Measurements from ENCODE around the gene SEC61A2. TPM values are rescaled to one million over a fixed set of nuclear protein-coding genes. Genes with fewer than 3 reads are reported as not detected.

SEC61A2 gene
- total and polyA plus RNA-seq, 2 donors (not counting 1 experiment from before 2014, with no cell fraction given) = 10.7 to 20.2 TPM

GRCh38 chr10:12130237-12130872, 878 bp downstream of the SEC61A2 start:
- CTCF ChIA-PET = interaction anchor here (0.6 to 1.2 kb wide), 10 partner anchors 9 to 526 kb away, joined by 3 to 5 read pairs (median 3); partner anchors contain the start of genes CDC123, NUDT5 and UPF2
- no peaks in the 10 kb centered on the region for H3K27me3 Mint-ChIP-seq
- Histone ChIP-seq H2AFZ (ENCODE audit: insufficient read depth, low read depth, low read length, poor library complexity, severe bottlenecking) (peak overlapping the region; percentile 98), H3K4me3 (ENCODE audit: control extremely low read depth in 1 of 5, extremely low read depth in 1 of 5, insufficient read depth in 1 of 5, low read depth in 2 of 5, low read length in 4 of 5) (peak overlapping the region; percentile 61 to 91 (median 85)), H4K20me1 (ENCODE audit: control insufficient read depth, insufficient read depth, low read length, poor library complexity, severe bottlenecking) (no peaks in the 10 kb centered on the region), H3K36me3 (replicated peaks in 1 of 2; ENCODE audit: control extremely low read depth in 1 of 2, control insufficient read depth in 1 of 2, extremely low read depth in 1 of 2, insufficient read depth in 2 of 2, low read length in 1 of 2) (peaks cover 0 to 4% of the 10 kb centered on the region in 2 experiments), H3K9ac (ENCODE audit: low read length) (peak overlapping the region; percentile 88), H3K79me2 (ENCODE audit: control insufficient read depth, insufficient read depth, low read length) (peaks cover 28% of the 10 kb centered on the region), H3K9me3 (ENCODE audit: control extremely low read depth in 1 of 3, control insufficient read depth in 2 of 3, insufficient read depth in 1 of 3, low read length in 2 of 3) (peaks cover 0 to 4% (median 0%) of the 10 kb centered on the region in 3 donors), H3K4me2 (replicated peaks; ENCODE audit: low read depth, low read length, poor library complexity, severe bottlenecking) (peak overlapping the region; percentile 94), H3K27me3 (replicated peaks in 1 of 4; ENCODE audit: control extremely low read depth in 1 of 4, control insufficient read depth in 3 of 4, insufficient read depth in 4 of 4, low read length in 3 of 4) (no peaks in the 10 kb centered on the region), H3K4me1 (ENCODE audit: control insufficient read depth in 2 of 2, insufficient read depth in 2 of 2, low read length in 2 of 2) (peaks cover 9 to 16% of the 10 kb centered on the region in 2 donors), H3K27ac (ENCODE audit: low read length in 2 of 2) (peak overlapping the region; percentile 11 to 92)
- ATAC-seq (ENCODE audit: low read depth) (peak; percentile 22), DNase-seq (peak; percentile 79)
- peak overlapping the region; percentile 87 for H3K27ac Mint-ChIP-seq
- WGBS (ENCODE audit: insufficient coverage) = 26% methylated on average over 4 of the region's 11 CpGs
- TF ChIP-seq EZH2 (IDR thresholded peaks at IDR 0.05; ENCODE audit: borderline replicate concordance, insufficient read depth, low read depth, low read length, poor library complexity, severe bottlenecking) = no peak
- TF ChIP-seq CTCF (IDR thresholded peaks at IDR 0.05) = peak; percentile 69
- intact Hi-C loops (cut with micrococcal nuclease) = loop anchor here (1.0 to 5.0 kb wide), 3 partner anchors 65 to 526 kb away; partner anchors contain the start of gene NUDT5
- POLR2A ChIA-PET = interaction anchor here (0.8 kb wide), 1 partner anchor 87 kb away, joined by 3 read pairs; no protein-coding TSS in a partner anchor
- H3K4me1 Mint-ChIP-seq = peaks cover 15% of the 10 kb centered on the region
- H3K4me3 Mint-ChIP-seq = peak overlapping the region; percentile 95
- H3K9me3 Mint-ChIP-seq (ENCODE audit: insufficient read depth) = no peaks in the 10 kb centered on the region

- CTCF ChIA-PET = interaction anchor here (0.9 to 1.8 kb wide), 3 partner anchors 10 to 576 kb away, joined by 3 read pairs; no protein-coding TSS in a partner anchor
- no peak overlapping the region for H3K4me2 ChIP-seq (replicated peaks; ENCODE audit: low read depth, low read length, poor library complexity, severe bottlenecking)
These were observed 6.2 kb downstream of the SEC61A2 start for GRCh38 chr10:12135631-12136030.

More at GRCh38 chr10:12135631-12136030, 6.2 kb downstream of the SEC61A2 start:
- Histone ChIP-seq H3K4me1 (ENCODE audit: control insufficient read depth in 2 of 2, insufficient read depth in 2 of 2, low read length in 2 of 2) (peaks cover 0 to under 1% of the 10 kb centered on the region in 2 donors), H3K9ac (ENCODE audit: low read length) (no peak overlapping the region), H3K36me3 (replicated peaks in 1 of 2; ENCODE audit: control extremely low read depth in 1 of 2, control insufficient read depth in 1 of 2, extremely low read depth in 1 of 2, insufficient read depth in 2 of 2, low read length in 1 of 2) (peaks cover 3 to 12% of the 10 kb centered on the region in 2 experiments), H3K4me3 (ENCODE audit: control extremely low read depth in 1 of 5, extremely low read depth in 1 of 5, insufficient read depth in 1 of 5, low read depth in 2 of 5, low read length in 4 of 5) (no peak overlapping the region), H2AFZ (ENCODE audit: insufficient read depth, low read depth, low read length, poor library complexity, severe bottlenecking) (no peak overlapping the region), H4K20me1 (ENCODE audit: control insufficient read depth, insufficient read depth, low read length, poor library complexity, severe bottlenecking) (no peaks in the 10 kb centered on the region), H3K9me3 (ENCODE audit: control extremely low read depth in 1 of 3, control insufficient read depth in 2 of 3, insufficient read depth in 1 of 3, low read length in 2 of 3) (no peaks in the 10 kb centered on the region), H3K27ac (ENCODE audit: low read length in 2 of 2) (no peak overlapping the region), H3K27me3 (replicated peaks in 1 of 4; ENCODE audit: control extremely low read depth in 1 of 4, control insufficient read depth in 3 of 4, insufficient read depth in 4 of 4, low read length in 3 of 4) (no peaks in the 10 kb centered on the region), H3K79me2 (ENCODE audit: control insufficient read depth, insufficient read depth, low read length) (peaks cover 16% of the 10 kb centered on the region)
- intact Hi-C loops (cut with micrococcal nuclease) = no loop called here
- DNase-seq (no peak), ATAC-seq (ENCODE audit: low read depth) (no peak)
- no CpG with 5 or more reads among the region's 3 CpGs for WGBS (ENCODE audit: insufficient coverage)
- Mint-ChIP-seq H3K27ac (no peak overlapping the region), H3K9me3 (ENCODE audit: insufficient read depth) (no peaks in the 10 kb centered on the region), H3K27me3 (no peaks in the 10 kb centered on the region), H3K4me3 (no peak overlapping the region), H3K4me1 (no peaks in the 10 kb centered on the region)
- no peak for TF ChIP-seq EZH2 (IDR thresholded peaks at IDR 0.05; ENCODE audit: borderline replicate concordance, insufficient read depth, low read depth, low read length, poor library complexity, severe bottlenecking)
- TF ChIP-seq CTCF (IDR thresholded peaks at IDR 0.05) = no peak
- POLR2A ChIA-PET = no interaction called here

Data from B cell (primary cell).